DOHH2 (cell line): ENCODE results near the gene PNN.
"Not testable (repeated sequence)": the region's sequence is repeated elsewhere in the genome, so short reads cannot be mapped to it uniquely, and the experiment has no call there.

Experiments
- H3F3A ChIP-seq: fragments of 200-600 bp; sonication (generic), shearing (Covaris generic); 2 replicates; pipeline ENCODE4 v1.6.0; 2016; ENCODE audit warnings: antibody characterized with exemption, mild to moderate bottlenecking; ENCODE audit not compliant: control insufficient read depth, insufficient read depth
- H3K27ac ChIP-seq: fragments of 200-600 bp; sonication (generic); 2 replicates; pipeline ENCODE4 v1.5.1; 2014; ENCODE audit warnings: low read depth, mild to moderate bottlenecking, low read length, moderate library complexity
- H3K27me3 ChIP-seq: fragments of 200-600 bp; sonication (generic); 2 replicates; pipeline ENCODE4 v1.6.1; 2014; ENCODE audit warnings: mild to moderate bottlenecking, low read length, mixed read lengths; ENCODE audit not compliant: control insufficient read depth
- H3K36me3 ChIP-seq: fragments of 200-600 bp; sonication (generic); 2 replicates; pipeline ENCODE4 v1.6.1; 2014; ENCODE audit warnings: mild to moderate bottlenecking, low read length, moderate library complexity, mixed read lengths; ENCODE audit not compliant: control insufficient read depth
- H3K4me1 ChIP-seq: fragments of 200-600 bp; sonication (generic); 2 replicates; pipeline ENCODE4 v1.6.1; 2014; ENCODE audit warnings: mild to moderate bottlenecking, low read length, mixed read lengths; ENCODE audit not compliant: control insufficient read depth
- H3K4me2 ChIP-seq: fragments of 200-600 bp; sonication (generic); 2 replicates; pipeline ENCODE4 v1.6.0; 2014; ENCODE audit warnings: mild to moderate bottlenecking, low read length, moderate library complexity
- H3K4me3 ChIP-seq: fragments of 200-600 bp; sonication (generic); 2 replicates; pipeline ENCODE4 v1.5.1; 2014; ENCODE audit warnings: mild to moderate bottlenecking, low read length, mixed read lengths
- H3K79me2 ChIP-seq: fragments of 200-600 bp; sonication (generic); 2 replicates; pipeline ENCODE4 v1.6.1; 2014; ENCODE audit warnings: mild to moderate bottlenecking, low read length, mixed read lengths; ENCODE audit not compliant: control insufficient read depth
- H3K9me2 ChIP-seq: fragments of 200-600 bp; sonication (generic); replicated peaks from 2 replicates; pipeline ENCODE4 v1.6.1; 2014; ENCODE audit warnings: mild to moderate bottlenecking, low read length, mixed read lengths; ENCODE audit not compliant: control insufficient read depth
- H3K9me3 ChIP-seq: fragments of 200-600 bp; sonication (generic); 2 replicates; pipeline ENCODE4 v1.6.1; 2014; ENCODE audit warnings: antibody characterized with exemption, low read length, mixed read lengths; ENCODE audit not compliant: control insufficient read depth, insufficient read depth
- H4K20me1 ChIP-seq: fragments of 200-600 bp; sonication (generic); 2 replicates; pipeline ENCODE4 v1.6.0; 2014; ENCODE audit warnings: low read depth, mild to moderate bottlenecking, antibody characterized with exemption, low read length, moderate library complexity; ENCODE audit not compliant: control insufficient read depth, insufficient read depth
- CTCF ChIP-seq: fragments of 200-600 bp; sonication (generic); IDR thresholded peaks from one replicate; pipeline ENCODE4 v1.5.1; 2014; ENCODE audit warnings: antibody characterized with exemption, mild to moderate bottlenecking, low read depth, low read length; ENCODE audit not compliant: poor library complexity, severe bottlenecking
- EZH2phosphoT487 ChIP-seq: fragments of 200-600 bp; sonication (generic); IDR thresholded peaks from 2 replicates; pipeline ENCODE4 v1.6.1; 2017; ENCODE audit warnings: borderline replicate concordance, mild to moderate bottlenecking, antibody characterized with exemption, low read length, moderate library complexity, mixed read lengths

The PNN gene

DNA sequence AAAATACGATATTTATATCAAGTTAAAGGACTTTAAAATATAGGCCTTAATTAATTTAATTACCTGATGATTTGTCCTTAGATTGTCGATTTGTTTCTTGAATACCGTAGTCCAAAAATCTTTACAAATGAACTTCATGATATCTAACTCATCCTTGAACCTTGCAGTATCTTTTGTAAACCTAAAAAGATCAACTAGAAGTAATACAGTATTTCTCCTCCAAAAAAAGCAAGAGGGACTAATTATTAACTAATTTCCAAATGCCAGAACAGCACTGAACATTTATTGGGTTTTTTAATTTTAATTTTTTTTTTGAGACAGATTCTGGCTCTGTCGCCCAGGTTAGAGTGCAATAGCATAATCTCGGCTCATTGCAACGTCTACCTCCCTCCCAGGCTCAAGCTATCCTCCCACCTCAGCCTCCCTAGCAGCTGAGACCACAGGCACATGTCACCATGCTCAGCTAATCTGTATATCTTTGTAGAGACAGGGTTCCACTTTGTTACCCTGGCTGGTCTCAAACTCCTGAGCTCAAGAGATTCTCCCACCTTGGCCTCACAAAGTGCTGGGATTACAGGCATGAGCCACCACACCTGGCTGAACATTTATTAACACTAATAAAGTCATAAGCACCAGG is 16.7 kb upstream of the PNN start:
- H3K4me2 ChIP-seq = no peak overlapping the region
- no peaks in the 10 kb centered on the region for H3K9me3 ChIP-seq
- TF ChIP-seq CTCF (no peak), EZH2phosphoT487 (no peak)
- H3K4me1 ChIP-seq = no peaks in the 10 kb centered on the region
- peaks cover 23% of the 10 kb centered on the region for H3K36me3 ChIP-seq
- no peaks in the 10 kb centered on the region for H4K20me1 ChIP-seq
- H3K27ac ChIP-seq = no peak overlapping the region
- peaks cover 4% of the 10 kb centered on the region; the same call in 1 of the 2 replicates for H3F3A ChIP-seq
- H3K9me2 ChIP-seq = no peaks in the 10 kb centered on the region
- peaks cover 11% of the 10 kb centered on the region for H3K79me2 ChIP-seq
- no peak overlapping the region for H3K4me3 ChIP-seq
- no peaks in the 10 kb centered on the region for H3K27me3 ChIP-seq

DNA sequence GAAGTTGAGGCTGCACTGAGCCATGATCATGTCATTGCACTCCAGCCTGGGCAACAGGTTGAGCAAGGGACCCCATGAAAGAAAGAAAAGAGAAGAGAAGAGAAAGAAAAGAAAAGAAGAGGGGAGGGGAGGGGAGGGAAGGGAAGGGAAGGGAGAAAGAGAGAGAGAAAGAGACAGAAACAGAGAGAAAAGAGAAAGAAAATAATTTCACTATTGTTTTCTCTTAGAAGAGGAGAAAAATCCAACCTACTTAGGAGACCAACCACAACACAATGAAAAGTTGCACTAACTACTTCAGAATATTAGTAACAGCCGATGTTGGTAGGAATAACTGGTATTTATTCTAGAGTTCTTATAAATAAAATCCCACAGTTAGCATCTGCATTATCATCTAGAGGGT is 14.6 kb upstream of the PNN start:
- H3K36me3 ChIP-seq = peaks cover 19% of the 10 kb centered on the region
- H3K79me2 ChIP-seq = peaks cover 26% of the 10 kb centered on the region
- TF ChIP-seq CTCF = no peak
- no peak for TF ChIP-seq EZH2phosphoT487
- H3K4me1 ChIP-seq = no peaks in the 10 kb centered on the region
- no peak overlapping the region for H3K4me3 ChIP-seq
- H3K9me2 ChIP-seq = no peaks in the 10 kb centered on the region
- peaks cover 4% of the 10 kb centered on the region; the same call in 1 of the 2 replicates for H3F3A ChIP-seq
- H3K4me2 ChIP-seq = no peak overlapping the region
- H4K20me1 ChIP-seq = no peaks in the 10 kb centered on the region
- no peak overlapping the region for H3K27ac ChIP-seq
- no peaks in the 10 kb centered on the region for H3K27me3 ChIP-seq
- H3K9me3 ChIP-seq = no peaks in the 10 kb centered on the region

- H3K4me2 ChIP-seq = peak overlapping the region; percentile 96
These were observed 7.2 kb upstream of the PNN start for GRCh38 chr14:39167797-39168320.

DNA sequence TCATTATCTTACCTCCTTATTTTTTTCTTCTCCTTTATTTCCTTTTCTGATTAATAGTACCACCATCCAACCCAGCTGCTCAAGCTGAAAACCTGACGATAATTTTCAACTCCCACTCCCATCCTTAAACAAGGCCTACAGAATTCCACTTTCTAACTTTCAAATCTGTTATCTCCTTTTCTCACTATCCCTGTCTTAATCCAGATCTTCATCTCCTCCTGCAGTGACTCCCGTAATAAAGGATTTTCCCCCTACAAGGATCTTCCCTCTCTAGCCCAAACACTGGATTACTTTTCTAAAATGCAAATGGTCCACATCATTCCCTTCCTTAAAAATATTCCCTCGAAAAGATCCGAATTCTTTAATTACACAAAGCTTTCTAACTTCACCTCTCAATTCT is 6.5 kb upstream of the PNN start:
- peaks cover 13% of the 10 kb centered on the region for H3F3A ChIP-seq
- no peaks in the 10 kb centered on the region for H3K27me3 ChIP-seq
- H3K9me3 ChIP-seq = no peaks in the 10 kb centered on the region
- peaks cover 36% of the 10 kb centered on the region for H3K4me1 ChIP-seq
- H3K4me2 ChIP-seq = peak overlapping the region; percentile 96
- H3K36me3 ChIP-seq = peaks cover 6% of the 10 kb centered on the region
- no peaks in the 10 kb centered on the region for H3K9me2 ChIP-seq
- TF ChIP-seq CTCF (no peak), EZH2phosphoT487 (no peak)
- no peak overlapping the region for H3K27ac ChIP-seq
- no peaks in the 10 kb centered on the region for H4K20me1 ChIP-seq
- H3K4me3 ChIP-seq = peak overlapping the region; percentile 99
- H3K79me2 ChIP-seq = peaks cover 55% of the 10 kb centered on the region

More at GRCh38 chr14:39167797-39168320, 7.2 kb upstream of the PNN start:
- not testable (repeated sequence) for H3F3A ChIP-seq, H3K9me2 ChIP-seq, H3K36me3 ChIP-seq, H3K27ac ChIP-seq, H3K9me3 ChIP-seq, H4K20me1 ChIP-seq, H3K27me3 ChIP-seq
- peaks cover 31% of the 10 kb centered on the region for H3K4me1 ChIP-seq
- peaks cover 56% of the 10 kb centered on the region for H3K79me2 ChIP-seq
- H3K4me3 ChIP-seq = peak overlapping the region; percentile 2; the same call in 1 of the 2 replicates
